Upper lobe of left lung (tissue), 6 donors: ENCODE results near the gene EMID1. TPM values are rescaled to one million over a fixed set of nuclear protein-coding genes. Genes with fewer than 3 reads are reported as not detected.

Experiments used
- ATAC-seq, 2 donors: fragments of 200-7000 bp; cut with Tn5 transposase; one replicate each; pipeline ENCODE4 v1.9.1; 2022; ENCODE audit warnings: mild to moderate bottlenecking in 2 of 2, moderate library complexity in 2 of 2; ENCODE audit not compliant: low FRiP score in 2 of 2
- DNase-seq, 2 donors: peaks; one replicate each; pipeline ENCODE4 v3.0.0-alpha.2; 2019 to 2020
- H3K27ac ChIP-seq, 4 donors: fragments of 200-600 bp; sonication (generic); one replicate each; pipeline ENCODE4 v1.5.1; 2016 to 2019
- H3K27me3 ChIP-seq, 4 donors: fragments of 200-600 bp; sonication (generic); one replicate each; pipeline ENCODE4 v1.5.1; 2017 to 2019
- H3K36me3 ChIP-seq, 4 donors: fragments of 200-600 bp; sonication (generic); one replicate each; pipeline ENCODE4 v1.5.1; 2016 to 2019
- H3K4me1 ChIP-seq, 4 donors: fragments of 200-600 bp; sonication (generic); one replicate each; pipeline ENCODE4 v1.5.1; 2018 to 2019
- H3K4me3 ChIP-seq, 4 donors: fragments of 200-600 bp; sonication (generic); one replicate each; pipeline ENCODE4 v1.5.1; 2017 to 2019; ENCODE audit warnings: mild to moderate bottlenecking in 2 of 4, moderate library complexity in 1 of 4
- H3K9me3 ChIP-seq, 4 donors: fragments of 200-600 bp; sonication (generic); one replicate each; pipeline ENCODE4 v1.5.1; 2018 to 2019
- CTCF ChIP-seq, 6 experiments: fragments of 450-650 bp in 4 of 6; fragments of 200-600 bp in 2 of 6; sonication (generic) in 2 of 6; IDR thresholded peaks; one replicate each; pipeline ENCODE4 v1.5.1; 2016 to 2019; ENCODE audit warnings: antibody characterized with exemption in 6 of 6
- EP300 ChIP-seq, 4 donors: sonication (generic); formaldehyde crosslinking; IDR thresholded peaks; one replicate each; pipeline ENCODE4 v1.5.1; 2017; ENCODE audit warnings: antibody characterized with exemption in 4 of 4, control low read depth in 2 of 4
- POLR2A ChIP-seq, 4 donors: fragments of 450-650 bp; IDR thresholded peaks; one replicate each; pipeline ENCODE4 v1.5.1; 2016 to 2017; ENCODE audit warnings: antibody characterized with exemption in 4 of 4, mild to moderate bottlenecking in 2 of 4
- POLR2AphosphoS5 ChIP-seq, 2 donors: sonication (generic); formaldehyde crosslinking; IDR thresholded peaks; one replicate each; pipeline ENCODE4 v1.5.1; 2017; ENCODE audit warnings: antibody characterized with exemption in 2 of 2
- WGBS, 2 donors: methylation state at CpG; one replicate each; pipeline ENCODE4 v1.1.5; 2017 to 2018; 5-methylcytosine and 5-hydroxymethylcytosine counted together
- total RNA-seq, 6 donors: library from RNA; depleted of rRNA in 4 of 6; stranded (reverse); fragments of >200 nt in 4 of 6; gene quantifications; one replicate each; pipeline versions ENCODE4 v1.1.0 to v1.2.1, GENCODE V29; 2016 to 2021
- donor health status: DM: no; HTN: no; CAD: no; lungs with moderate emphysema.
- donor health status: DM: no; HTN: yes; CAD: no; lungs with severe emphysema.

Gene EMID1
- total RNA-seq, 6 donors from 2014 or later: 2.1 to 31.6 (median 8.4) TPM

- ATAC-seq (no peak), DNase-seq (no peak)
- Histone ChIP-seq H3K27me3 (no peaks in the 10 kb centered on the region), H3K36me3 (peaks cover 0 to 28% (median 22%) of the 10 kb centered on the region in 4 donors), H3K4me1 (peaks cover 21 to 39% (median 32%) of the 10 kb centered on the region in 4 donors), H3K27ac (peak overlapping the region in 2 of 4 donors; percentile 43 to 99), H3K4me3 (no peak overlapping the region), H3K9me3 (no peaks in the 10 kb centered on the region)
- WGBS, 2 donors: 57 to 78% methylated on average over 4 of the region's 4 CpGs
- TF ChIP-seq EP300 (IDR thresholded peaks at IDR 0.05): no peak
- no peak for TF ChIP-seq CTCF (IDR thresholded peaks at IDR 0.05)
- TF ChIP-seq POLR2A (IDR thresholded peaks at IDR 0.05): no peak
- TF ChIP-seq POLR2AphosphoS5 (IDR thresholded peaks at IDR 0.05): no peak
Measured at GRCh38 chr22:29265929-29266328, 60.2 kb downstream of the EMID1 start.

DNA sequence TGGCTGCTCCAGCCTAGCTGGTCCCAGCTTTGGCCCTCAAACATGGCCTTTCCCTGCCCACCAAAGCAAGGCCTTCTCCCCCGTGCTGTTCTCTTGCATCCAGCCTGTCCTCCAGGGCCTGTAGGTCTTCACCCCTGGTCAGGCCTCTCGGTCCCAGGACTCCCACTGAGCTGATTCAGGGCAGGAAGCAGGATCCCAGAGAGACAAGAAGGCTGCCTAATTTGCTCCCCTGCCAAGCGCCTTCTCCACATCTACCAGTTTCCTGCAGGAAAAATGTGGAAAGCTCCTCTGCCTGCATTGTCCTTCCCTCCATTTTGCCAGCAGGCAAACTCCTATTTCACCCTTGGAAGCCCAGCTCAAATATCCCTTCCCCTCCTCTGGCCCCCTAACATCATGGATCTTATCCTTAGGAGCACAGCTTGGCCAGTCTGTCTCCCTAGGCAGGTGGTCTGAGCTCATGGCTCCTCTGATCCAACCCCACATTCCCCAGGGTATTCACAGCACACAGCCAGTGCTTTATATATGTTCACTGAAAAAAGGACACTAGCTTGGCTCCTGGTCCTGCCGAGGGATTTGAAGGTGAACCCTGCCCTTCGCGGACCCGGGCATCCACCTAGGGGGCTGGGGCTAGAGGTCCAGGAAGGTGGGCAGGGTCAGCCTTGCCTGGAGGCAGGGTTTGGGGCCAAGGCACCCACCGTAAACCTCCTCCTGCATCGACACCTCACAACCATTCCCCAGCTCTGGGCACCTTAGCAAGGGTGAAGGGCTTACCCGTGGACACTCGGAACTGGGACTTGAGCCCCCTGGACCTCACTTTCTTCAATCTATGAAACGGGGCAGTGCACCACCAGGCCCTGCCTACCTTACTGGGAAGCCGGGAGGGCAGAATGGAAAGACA, 61.1 kb downstream of the EMID1 start:
- 23 to 26% methylated on average over 8 to 13 of the region's 13 CpGs for WGBS, 2 donors
- H3K27ac ChIP-seq: peak overlapping the region; percentile 99 to 100 (median 100)

GRCh38 chr22:29267462-29267857, 61.8 kb downstream of the EMID1 start:
- H3K27me3 ChIP-seq: no peaks in the 10 kb centered on the region
- H3K9me3 ChIP-seq: no peaks in the 10 kb centered on the region
- H3K4me3 ChIP-seq: peak overlapping the region; percentile 77 to 97 (median 84)
- H3K4me1 ChIP-seq: peaks cover 36 to 55% (median 47%) of the 10 kb centered on the region in 4 donors
- TF ChIP-seq CTCF (IDR thresholded peaks at IDR 0.05) (no peak), POLR2AphosphoS5 (IDR thresholded peaks at IDR 0.05) (no peak), EP300 (IDR thresholded peaks at IDR 0.05) (no peak), POLR2A (IDR thresholded peaks at IDR 0.05) (no peak)
- ATAC-seq: peak in 1 of 2 donors; percentile 54
- peak overlapping the region; percentile 99 to 100 (median 100) for H3K27ac ChIP-seq
- no peak for DNase-seq
- peaks cover 3 to 42% (median 22%) of the 10 kb centered on the region in 4 donors for H3K36me3 ChIP-seq
- WGBS, 2 donors: 0 to 1% methylated on average over 10 to 31 of the region's 32 CpGs

More for the DNA sequence above, 61.1 kb downstream of the EMID1 start:
- Histone ChIP-seq H3K4me1 (peaks cover 30 to 48% (median 40%) of the 10 kb centered on the region in 4 donors), H3K36me3 (peaks cover 0 to 36% (median 21%) of the 10 kb centered on the region in 4 donors), H3K27me3 (no peaks in the 10 kb centered on the region), H3K9me3 (no peaks in the 10 kb centered on the region), H3K4me3 (peak overlapping the region; percentile 77 to 97 (median 84))
- ATAC-seq (no peak), DNase-seq (no peak)
- TF ChIP-seq POLR2A (IDR thresholded peaks at IDR 0.05) (no peak), CTCF (IDR thresholded peaks at IDR 0.05) (no peak), POLR2AphosphoS5 (IDR thresholded peaks at IDR 0.05) (no peak), EP300 (IDR thresholded peaks at IDR 0.05) (no peak)

GRCh38 chr22:29267858-29268510, 62.3 kb downstream of the EMID1 start, which contains the start of the genes EWSR1 and RHBDD3:
EWSR1 (plus strand) TSS chr22:29268268; CDS start chr22:29268337, 69 bp downstream.
RHBDD3 (minus strand) TSS chr22:29267981; CDS start chr22:29265626, 2,355 bp downstream.
- Histone ChIP-seq H3K27me3 (no peaks in the 10 kb centered on the region), H3K4me1 (peaks cover 41 to 60% (median 52%) of the 10 kb centered on the region in 4 donors), H3K36me3 (peaks cover 3 to 45% (median 28%) of the 10 kb centered on the region in 4 donors), H3K4me3 (peak within 1 kb of the TSS; percentile 77 to 97 (median 84)), H3K9me3 (no peaks in the 10 kb centered on the region), H3K27ac (peak within 1 kb of the TSS; percentile 99 to 100 (median 100))
- WGBS, 2 donors: 0% methylated on average over 50 to 61 of the region's 67 CpGs
- TF ChIP-seq POLR2A (IDR thresholded peaks at IDR 0.05) (peak in 3 of 4 donors; percentile 73 to 92 (median 92)), POLR2AphosphoS5 (IDR thresholded peaks at IDR 0.05) (peak; percentile 92 to 96), EP300 (IDR thresholded peaks at IDR 0.05) (peak in 1 of 4 donors; percentile 18), CTCF (IDR thresholded peaks at IDR 0.05) (peak in 2 of 6 experiments; percentile 12 to 41)
- peak; percentile 96 for ATAC-seq
- peak; percentile 96 to 99 for DNase-seq
